ENCODE data around the gene PCDHGA9. TPM values are rescaled to one million over a fixed set of nuclear protein-coding genes. Genes with fewer than 3 reads are reported as not detected.
A peak's percentile ranks its signal among the peaks of the same experiment; 100 is the strongest.
"Not testable (repeated sequence)": the region's sequence is repeated elsewhere in the genome, so short reads cannot be mapped to it uniquely, and the experiment has no call there.

The PCDHGA9 gene
- total RNA-seq, 5 donors from 2014 or later (not counting 1 experiment from before 2014, with no cell fraction given), result 0.14 to 0.26 (median 0.19) TPM; not detected in 1

DNA sequence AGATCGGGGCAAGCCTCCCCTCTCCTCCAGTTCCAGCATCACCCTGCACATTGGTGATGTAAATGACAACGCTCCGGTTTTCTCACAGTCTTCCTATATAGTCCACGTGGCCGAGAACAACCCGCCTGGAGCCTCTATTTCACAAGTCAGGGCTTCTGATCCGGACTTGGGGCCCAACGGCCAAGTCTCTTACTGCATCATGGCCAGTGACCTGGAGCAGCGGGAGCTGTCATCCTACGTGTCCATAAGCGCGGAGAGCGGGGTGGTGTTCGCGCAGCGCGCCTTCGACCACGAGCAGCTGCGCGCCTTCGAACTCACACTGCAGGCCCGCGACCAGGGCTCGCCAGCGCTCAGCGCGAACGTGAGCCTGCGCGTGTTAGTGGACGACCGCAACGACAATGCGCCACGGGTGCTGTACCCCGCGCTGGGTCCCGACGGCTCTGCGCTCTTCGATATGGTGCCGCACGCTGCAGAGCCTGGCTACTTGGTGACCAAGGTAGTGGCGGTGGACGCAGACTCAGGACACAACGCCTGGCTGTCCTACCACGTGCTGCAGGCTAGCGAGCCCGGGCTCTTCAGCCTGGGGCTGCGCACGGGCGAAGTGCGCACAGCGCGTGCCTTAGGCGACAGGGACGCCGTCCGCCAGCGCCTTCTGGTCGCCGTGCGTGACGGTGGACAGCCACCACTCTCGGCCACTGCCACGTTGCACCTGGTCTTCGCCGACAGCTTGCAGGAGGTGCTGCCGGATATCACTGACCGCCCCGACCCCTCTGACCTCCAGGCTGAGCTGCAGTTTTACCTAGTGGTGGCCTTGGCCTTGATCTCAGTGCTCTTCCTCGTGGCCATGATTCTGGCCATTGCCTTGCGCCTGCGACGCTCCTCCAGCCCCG lies 13.2 kb upstream of the PCDHGA9 start:
- Mint-ChIP-seq H3K4me3 (peak overlapping the region in 1 of 3 donors; percentile 27), H3K9me3 (peaks cover 13 to 53% (median 33%) of the 10 kb centered on the region in 3 donors), H3K27me3 (peaks cover 72 to 80% of the 10 kb centered on the region in 2 donors), H3K36me3 (peaks cover 16% of the 10 kb centered on the region), H3K27ac (no peak overlapping the region), H3K4me1 (no peaks in the 10 kb centered on the region)
- H3K36me3 ChIP-seq (ENCODE audit: control insufficient read depth in 2 of 2, extremely low read depth in 1 of 2, insufficient read depth in 1 of 2, low read length in 1 of 2), result no peaks in the 10 kb centered on the region
- H3K4me3 ChIP-seq (ENCODE audit: control insufficient read depth in 1 of 2, extremely low read depth in 1 of 2, low read length in 1 of 2), result peak overlapping the region in 1 of 2 donors; percentile 32
- H3K9me3 ChIP-seq, result peaks cover 13% of the 10 kb centered on the region
- WGBS (ENCODE audit: insufficient coverage), result 57% methylated on average over 77 of the region's 77 CpGs
- no peak for ATAC-seq (replicated peaks in 1 of 4)
- no peak for DNase-seq
- H3K27ac ChIP-seq (ENCODE audit: low read length), result no peak overlapping the region
- CTCF ChIA-PET, result interaction anchor here in 1 of 2 donors (0.5 kb wide), 1 partner anchor 59 kb away, joined by 3 read pairs; the partner anchor contains the start of gene PCDHGA1
- H3K4me1 ChIP-seq (ENCODE audit: control insufficient read depth in 1 of 2, extremely low read depth in 1 of 2, insufficient read depth in 2 of 2, low read length in 2 of 2), result no peaks in the 10 kb centered on the region
- peaks cover 22 to 50% of the 10 kb centered on the region in 2 experiments for H3K27me3 ChIP-seq (replicated peaks in 1 of 2; ENCODE audit: control insufficient read depth in 2 of 2, extremely low read depth in 1 of 2, insufficient read depth in 2 of 2, low read length in 1 of 2)
- POLR2A ChIA-PET, result no interaction called here

DNA sequence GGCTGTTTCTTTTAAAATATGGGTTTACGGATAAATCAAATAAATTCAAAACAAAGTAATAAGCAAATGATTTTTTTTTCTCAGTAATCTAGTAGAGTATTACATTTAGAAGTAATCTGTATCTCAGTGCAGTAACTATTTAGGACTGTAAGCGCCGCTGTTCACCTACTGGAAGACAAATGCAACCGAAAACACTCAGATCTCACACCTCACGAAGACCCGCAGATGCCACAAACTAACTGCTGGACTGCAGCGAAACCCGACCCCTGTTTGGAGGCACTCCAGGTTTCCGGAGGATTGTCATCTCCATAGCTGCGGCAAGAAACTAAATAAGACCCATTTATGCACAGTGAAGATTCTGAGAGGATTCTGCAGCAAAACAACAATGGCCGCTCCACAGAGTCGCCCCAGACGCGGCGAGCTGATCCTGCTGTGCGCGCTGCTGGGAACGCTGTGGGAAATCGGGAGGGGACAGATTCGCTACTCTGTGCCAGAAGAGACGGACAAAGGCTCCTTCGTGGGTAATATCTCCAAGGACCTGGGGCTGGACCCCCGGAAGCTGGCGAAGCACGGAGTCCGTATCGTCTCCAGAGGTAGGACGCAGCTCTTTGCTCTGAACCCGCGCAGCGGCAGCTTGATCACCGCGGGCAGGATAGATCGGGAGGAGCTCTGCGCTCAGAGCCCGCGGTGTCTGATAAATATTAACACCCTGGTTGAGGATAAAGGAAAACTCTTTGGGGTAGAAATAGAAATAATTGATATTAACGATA lies 10.0 kb upstream of the PCDHGA9 start, which contains the start of gene PCDHGA8:
Gene PCDHGA8 (plus strand): TSS at position 205 of the 770 bp plus-strand sequence. CDS start 181 bp downstream, at position 386.
- Histone ChIP-seq H3K27me3 (replicated peaks in 1 of 2; ENCODE audit: control insufficient read depth in 2 of 2, extremely low read depth in 1 of 2, insufficient read depth in 2 of 2, low read length in 1 of 2) (peaks cover 29 to 51% of the 10 kb centered on the region in 2 experiments), H3K4me3 (ENCODE audit: control insufficient read depth in 1 of 2, extremely low read depth in 1 of 2, low read length in 1 of 2) (peak within 1 kb of the TSS in 1 of 2 donors; percentile 25), H3K4me1 (ENCODE audit: control insufficient read depth in 1 of 2, extremely low read depth in 1 of 2, insufficient read depth in 2 of 2, low read length in 2 of 2) (peaks cover 0 to under 1% of the 10 kb centered on the region in 2 experiments), H3K36me3 (ENCODE audit: control insufficient read depth in 2 of 2, extremely low read depth in 1 of 2, insufficient read depth in 1 of 2, low read length in 1 of 2) (no peaks in the 10 kb centered on the region), H3K27ac (ENCODE audit: low read length) (no peak within 1 kb of the TSS), H3K9me3 (peaks cover 7% of the 10 kb centered on the region)
- H3K27ac Mint-ChIP-seq, result peak within 1 kb of the TSS in 1 of 2 donors; percentile 46
- CTCF ChIA-PET, result no interaction called here
- no peak for ATAC-seq (replicated peaks in 1 of 4)
- 39% methylated on average over 30 of the region's 38 CpGs for WGBS (ENCODE audit: insufficient coverage)
- peaks cover 61 to 76% of the 10 kb centered on the region in 2 donors for H3K27me3 Mint-ChIP-seq
- peaks cover 13 to 39% (median 26%) of the 10 kb centered on the region in 3 donors for H3K9me3 Mint-ChIP-seq
- peak within 1 kb of the TSS in 2 of 3 donors; percentile 21 to 27 for H3K4me3 Mint-ChIP-seq
- H3K36me3 Mint-ChIP-seq, result peaks cover 9% of the 10 kb centered on the region
- H3K4me1 Mint-ChIP-seq, result no peaks in the 10 kb centered on the region
- DNase-seq, result no peak
- POLR2A ChIA-PET, result interaction anchor here (0.6 to 0.7 kb wide), 2 partner anchors 62 to 574 kb away, joined by 3 to 9 read pairs; no protein-coding TSS in a partner anchor

DNA sequence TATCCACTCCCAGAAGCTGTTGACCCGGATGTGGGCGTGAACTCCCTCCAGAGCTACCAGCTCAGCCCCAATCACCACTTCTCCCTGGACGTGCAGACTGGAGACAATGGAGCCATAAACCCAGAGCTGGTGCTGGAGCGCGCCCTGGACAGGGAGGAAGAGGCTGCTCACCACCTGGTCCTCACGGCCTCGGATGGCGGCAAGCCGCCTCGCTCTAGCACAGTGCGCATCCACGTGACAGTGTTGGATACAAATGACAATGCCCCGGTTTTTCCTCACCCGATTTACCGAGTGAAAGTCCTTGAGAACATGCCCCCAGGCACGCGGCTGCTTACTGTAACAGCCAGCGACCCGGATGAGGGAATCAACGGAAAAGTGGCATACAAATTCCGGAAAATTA lies 9.3 kb upstream of the PCDHGA9 start:
- peaks cover 61 to 75% of the 10 kb centered on the region in 2 donors for H3K27me3 Mint-ChIP-seq

DNA sequence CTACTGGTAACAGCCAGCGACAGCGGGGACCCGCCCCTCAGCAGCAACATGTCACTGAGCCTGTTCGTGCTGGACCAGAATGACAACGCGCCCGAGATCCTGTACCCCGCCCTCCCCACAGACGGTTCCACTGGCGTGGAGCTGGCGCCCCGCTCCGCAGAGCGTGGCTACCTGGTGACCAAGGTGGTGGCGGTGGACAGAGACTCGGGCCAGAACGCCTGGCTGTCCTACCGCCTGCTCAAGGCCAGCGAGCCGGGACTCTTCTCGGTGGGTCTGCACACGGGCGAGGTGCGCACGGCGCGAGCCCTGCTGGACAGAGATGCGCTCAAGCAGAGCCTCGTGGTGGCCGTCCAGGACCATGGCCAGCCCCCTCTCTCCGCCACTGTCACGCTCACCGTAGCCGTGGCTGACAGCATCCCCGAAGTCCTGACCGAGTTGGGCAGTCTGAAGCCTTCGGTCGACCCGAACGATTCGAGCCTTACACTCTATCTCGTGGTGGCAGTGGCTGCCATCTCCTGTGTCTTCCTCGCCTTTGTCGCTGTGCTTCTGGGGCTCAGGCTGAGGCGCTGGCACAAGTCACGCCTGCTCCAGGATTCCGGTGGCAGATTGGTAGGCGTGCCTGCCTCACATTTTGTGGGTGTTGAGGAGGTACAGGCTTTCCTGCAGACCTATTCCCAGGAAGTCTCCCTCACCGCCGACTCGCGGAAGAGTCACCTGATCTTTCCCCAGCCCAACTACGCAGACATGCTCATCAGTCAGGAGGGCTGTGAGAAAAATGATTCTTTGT lies 8.0 kb upstream of the PCDHGA9 start:
- CTCF ChIA-PET, result interaction anchor here in 1 of 2 donors (0.7 kb wide), 1 partner anchor 18 kb away, joined by 3 read pairs; the partner anchor contains the start of gene PCDHGA10
- H3K4me3 ChIP-seq (ENCODE audit: control insufficient read depth in 1 of 2, extremely low read depth in 1 of 2, low read length in 1 of 2); POLR2A ChIA-PET; H3K36me3 ChIP-seq (ENCODE audit: control insufficient read depth in 2 of 2, extremely low read depth in 1 of 2, insufficient read depth in 1 of 2, low read length in 1 of 2); H3K36me3 Mint-ChIP-seq; H3K4me1 ChIP-seq (ENCODE audit: control insufficient read depth in 1 of 2, extremely low read depth in 1 of 2, insufficient read depth in 2 of 2, low read length in 2 of 2); DNase-seq; H3K27ac Mint-ChIP-seq; H3K4me1 Mint-ChIP-seq; H3K27ac ChIP-seq (ENCODE audit: low read length); ATAC-seq (replicated peaks in 1 of 4); H3K9me3 ChIP-seq; H3K4me3 Mint-ChIP-seq: not testable (repeated sequence)
- Mint-ChIP-seq H3K27me3 (peaks cover 58 to 75% of the 10 kb centered on the region in 2 donors), H3K9me3 (peaks cover 9 to 36% (median 26%) of the 10 kb centered on the region in 3 donors)
- WGBS (ENCODE audit: insufficient coverage), result 45% methylated on average over 17 of the region's 53 CpGs
- H3K27me3 ChIP-seq (replicated peaks in 1 of 2; ENCODE audit: control insufficient read depth in 2 of 2, extremely low read depth in 1 of 2, insufficient read depth in 2 of 2, low read length in 1 of 2), result peaks cover 33 to 51% of the 10 kb centered on the region in 2 experiments

More for the DNA sequence above, 9.3 kb upstream of the PCDHGA9 start:
- H3K4me3 ChIP-seq (ENCODE audit: control insufficient read depth in 1 of 2, extremely low read depth in 1 of 2, low read length in 1 of 2), result no peak overlapping the region
- H3K9me3 ChIP-seq, result peaks cover 6% of the 10 kb centered on the region
- ChIA-PET CTCF (no interaction called here), POLR2A (interaction anchor here in 1 of 2 donors (0.6 kb wide), 1 partner anchor 63 kb away, joined by 9 read pairs; no protein-coding TSS in a partner anchor)
- no peaks in the 10 kb centered on the region for H3K36me3 ChIP-seq (ENCODE audit: control insufficient read depth in 2 of 2, extremely low read depth in 1 of 2, insufficient read depth in 1 of 2, low read length in 1 of 2)
- peaks cover 28 to 53% of the 10 kb centered on the region in 2 experiments for H3K27me3 ChIP-seq (replicated peaks in 1 of 2; ENCODE audit: control insufficient read depth in 2 of 2, extremely low read depth in 1 of 2, insufficient read depth in 2 of 2, low read length in 1 of 2)
- Mint-ChIP-seq H3K27ac (no peak overlapping the region), H3K36me3 (peaks cover 9% of the 10 kb centered on the region), H3K4me1 (no peaks in the 10 kb centered on the region), H3K4me3 (no peak overlapping the region), H3K9me3 (peaks cover 13 to 37% (median 25%) of the 10 kb centered on the region in 3 donors)
- WGBS (ENCODE audit: insufficient coverage), result 51% methylated on average over 14 of the region's 21 CpGs
- no peak for ATAC-seq (replicated peaks in 1 of 4)
- H3K4me1 ChIP-seq (ENCODE audit: control insufficient read depth in 1 of 2, extremely low read depth in 1 of 2, insufficient read depth in 2 of 2, low read length in 2 of 2), result peaks cover 0 to 3% of the 10 kb centered on the region in 2 experiments
- no peak overlapping the region for H3K27ac ChIP-seq (ENCODE audit: low read length)
- no peak for DNase-seq

DNA sequence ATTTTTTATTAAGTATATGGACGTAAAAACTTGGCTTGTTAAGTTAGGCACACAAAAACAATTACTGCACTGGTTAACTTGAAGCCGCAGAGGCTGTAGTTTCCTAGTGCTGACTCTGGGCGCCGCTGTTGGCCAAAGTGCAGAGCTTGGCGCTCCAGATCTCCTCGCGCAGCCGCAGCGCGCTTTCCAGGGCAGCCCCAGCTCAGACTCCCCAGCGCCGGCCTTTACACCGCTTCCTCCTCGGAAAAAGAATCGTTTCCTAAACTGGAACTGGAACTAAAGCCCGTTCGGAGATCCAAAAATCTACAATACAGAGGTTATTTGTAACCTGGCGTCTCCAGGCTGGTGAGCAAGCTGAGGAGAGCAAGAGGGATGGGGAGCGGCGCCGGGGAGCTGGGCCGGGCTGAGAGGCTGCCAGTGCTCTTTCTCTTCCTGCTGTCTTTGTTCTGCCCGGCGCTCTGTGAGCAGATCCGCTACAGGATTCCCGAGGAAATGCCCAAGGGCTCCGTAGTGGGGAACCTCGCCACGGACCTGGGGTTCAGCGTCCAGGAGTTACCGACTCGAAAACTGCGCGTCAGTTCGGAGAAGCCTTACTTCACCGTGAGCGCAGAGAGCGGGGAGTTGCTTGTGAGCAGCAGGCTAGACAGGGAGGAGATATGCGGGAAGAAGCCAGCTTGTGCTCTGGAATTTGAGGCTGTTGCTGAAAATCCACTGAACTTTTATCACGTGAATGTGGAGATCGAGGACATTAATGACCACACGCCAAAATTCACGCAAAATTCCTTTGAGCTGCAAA lies 4.6 kb upstream of the PCDHGA9 start, which contains the start of gene PCDHGB5:
Gene PCDHGB5 (plus strand): TSS at position 192 of the 796 bp plus-strand sequence. CDS start 181 bp downstream, at position 373.
- peaks cover 22 to 53% of the 10 kb centered on the region in 2 experiments for H3K27me3 ChIP-seq (replicated peaks in 1 of 2; ENCODE audit: control insufficient read depth in 2 of 2, extremely low read depth in 1 of 2, insufficient read depth in 2 of 2, low read length in 1 of 2)
- CTCF ChIA-PET, result interaction anchor here in 1 of 2 donors (1.1 to 2.1 kb wide), 5 partner anchors 15 to 169 kb away, joined by 3 to 8 read pairs (median 5); partner anchors contain the start of genes PCDHGA10 and TAF7
- H3K9me3 Mint-ChIP-seq, result peaks cover 11 to 29% (median 20%) of the 10 kb centered on the region in 3 donors
- peaks cover 12% of the 10 kb centered on the region for H3K9me3 ChIP-seq
- not testable (repeated sequence) for H3K4me1 ChIP-seq (ENCODE audit: control insufficient read depth in 1 of 2, extremely low read depth in 1 of 2, insufficient read depth in 2 of 2, low read length in 2 of 2); H3K27ac Mint-ChIP-seq; H3K4me1 Mint-ChIP-seq; H3K36me3 ChIP-seq (ENCODE audit: control insufficient read depth in 2 of 2, extremely low read depth in 1 of 2, insufficient read depth in 1 of 2, low read length in 1 of 2); H3K27ac ChIP-seq (ENCODE audit: low read length); H3K36me3 Mint-ChIP-seq
- POLR2A ChIA-PET, result interaction anchor here in 1 of 2 donors (0.6 kb wide), 1 partner anchor 164 kb away, joined by 3 read pairs; no protein-coding TSS in a partner anchor
- peak within 1 kb of the TSS; percentile 24 to 40 (median 39) for H3K4me3 Mint-ChIP-seq
- WGBS (ENCODE audit: insufficient coverage), result 22% methylated on average over 11 of the region's 43 CpGs
- peak in 11 of 35 experiments; percentile 18 to 38 (median 25) for DNase-seq
- peak within 1 kb of the TSS in 1 of 2 donors; percentile 38 for H3K4me3 ChIP-seq (ENCODE audit: control insufficient read depth in 1 of 2, extremely low read depth in 1 of 2, low read length in 1 of 2)
- peaks cover 53 to 74% of the 10 kb centered on the region in 2 donors for H3K27me3 Mint-ChIP-seq
- peak; percentile 76 to 84 (median 80) for ATAC-seq (replicated peaks in 1 of 4)

All from T-cell (primary cell).